ACC112 (cell line): ENCODE results near the gene ALX1.

Experiments
- H2AFZ ChIP-seq: fragments of 200-600 bp; sonication (generic); one replicate; pipeline ENCODE4 v1.6.0; 2017; ENCODE audit warnings: antibody characterized with exemption, low read length; ENCODE audit not compliant: unreplicated experiment
- H3K27ac ChIP-seq: fragments of 200-600 bp; sonication (generic); 2 replicates; pipeline ENCODE4 v1.5.1; 2014; ENCODE audit warnings: low read depth, mild to moderate bottlenecking, antibody characterized with exemption, low read length, moderate library complexity
- H3K27me3 ChIP-seq: fragments of 200-600 bp; sonication (generic); 2 replicates; pipeline ENCODE4 v1.6.1; 2014; ENCODE audit warnings: mild to moderate bottlenecking, antibody characterized with exemption, low read length, moderate library complexity, mixed read lengths; ENCODE audit not compliant: insufficient read depth
- H3K36me3 ChIP-seq: fragments of 200-600 bp; sonication (generic); 2 replicates; pipeline ENCODE4 v1.6.1; 2016; ENCODE audit warnings: mild to moderate bottlenecking, antibody characterized with exemption, low read length, moderate library complexity, mixed read lengths; ENCODE audit not compliant: insufficient read depth
- H3K4me1 ChIP-seq: fragments of 200-600 bp; sonication (generic); one replicate; pipeline ENCODE4 v1.6.1; 2016; ENCODE audit warnings: low read length, mixed read lengths; ENCODE audit not compliant: insufficient read depth, unreplicated experiment, control insufficient read depth
- H3K4me3 ChIP-seq: fragments of 200-600 bp; sonication (generic); 2 replicates; pipeline ENCODE4 v1.5.1; 2014; ENCODE audit warnings: mild to moderate bottlenecking, low read depth, low read length
- H3K79me2 ChIP-seq: fragments of 200-600 bp; sonication (generic); one replicate; pipeline ENCODE4 v1.6.0; 2016; ENCODE audit warnings: low read length; ENCODE audit not compliant: control insufficient read depth, unreplicated experiment, insufficient read depth

The ALX1 gene

DNA sequence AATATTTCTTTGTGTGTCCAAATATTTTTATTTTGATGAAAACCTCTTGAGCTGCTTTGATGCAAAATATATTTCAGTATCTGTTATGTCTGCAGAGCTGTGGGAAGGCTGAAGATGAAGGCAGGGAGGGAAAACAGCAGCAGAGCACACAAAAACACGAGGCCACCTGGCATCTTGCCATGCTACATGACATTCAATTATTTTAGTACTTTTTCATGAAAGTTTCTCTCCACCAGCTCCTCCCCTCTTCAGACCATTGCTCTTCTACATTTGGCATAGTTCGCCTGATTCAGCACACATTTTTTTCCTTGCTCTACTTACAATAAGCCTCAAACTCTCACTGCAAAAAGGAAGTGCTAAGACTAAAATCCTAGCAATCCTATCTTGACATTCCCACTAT lies 4.6 kb upstream of the ALX1 start:
- no peak overlapping the region for H3K4me3 ChIP-seq
- H3K79me2 ChIP-seq = no peaks in the 10 kb centered on the region
- peaks cover 98% of the 10 kb centered on the region for H3K27me3 ChIP-seq
- H3K4me1 ChIP-seq = peaks cover 5% of the 10 kb centered on the region
- no peak overlapping the region for H3K27ac ChIP-seq
- H3K36me3 ChIP-seq = no peaks in the 10 kb centered on the region
- H2AFZ ChIP-seq = no peak overlapping the region

DNA sequence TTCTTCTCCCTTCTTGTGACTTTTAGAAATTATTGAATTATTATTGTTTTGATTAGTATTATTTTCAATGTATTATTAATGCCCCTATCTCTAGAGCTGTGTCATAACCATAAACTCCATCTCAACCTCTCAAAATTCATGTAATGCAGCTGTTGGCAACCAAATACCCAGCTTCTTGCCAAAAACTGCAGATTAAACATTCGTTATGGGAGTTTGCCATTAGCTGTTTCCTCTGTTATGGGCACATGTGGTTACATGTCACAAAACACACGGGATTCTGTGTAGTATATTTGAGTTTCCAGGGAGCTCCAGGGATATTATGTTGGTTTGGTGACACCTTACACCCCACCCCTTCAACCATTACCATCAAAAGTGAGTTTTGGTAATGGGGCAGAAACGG lies 2.8 kb upstream of the ALX1 start:
- Histone ChIP-seq H3K4me3 (no peak overlapping the region), H3K4me1 (peaks cover 5% of the 10 kb centered on the region), H2AFZ (no peak overlapping the region), H3K36me3 (no peaks in the 10 kb centered on the region), H3K27me3 (peaks cover 98% of the 10 kb centered on the region), H3K79me2 (no peaks in the 10 kb centered on the region), H3K27ac (no peak overlapping the region)

DNA sequence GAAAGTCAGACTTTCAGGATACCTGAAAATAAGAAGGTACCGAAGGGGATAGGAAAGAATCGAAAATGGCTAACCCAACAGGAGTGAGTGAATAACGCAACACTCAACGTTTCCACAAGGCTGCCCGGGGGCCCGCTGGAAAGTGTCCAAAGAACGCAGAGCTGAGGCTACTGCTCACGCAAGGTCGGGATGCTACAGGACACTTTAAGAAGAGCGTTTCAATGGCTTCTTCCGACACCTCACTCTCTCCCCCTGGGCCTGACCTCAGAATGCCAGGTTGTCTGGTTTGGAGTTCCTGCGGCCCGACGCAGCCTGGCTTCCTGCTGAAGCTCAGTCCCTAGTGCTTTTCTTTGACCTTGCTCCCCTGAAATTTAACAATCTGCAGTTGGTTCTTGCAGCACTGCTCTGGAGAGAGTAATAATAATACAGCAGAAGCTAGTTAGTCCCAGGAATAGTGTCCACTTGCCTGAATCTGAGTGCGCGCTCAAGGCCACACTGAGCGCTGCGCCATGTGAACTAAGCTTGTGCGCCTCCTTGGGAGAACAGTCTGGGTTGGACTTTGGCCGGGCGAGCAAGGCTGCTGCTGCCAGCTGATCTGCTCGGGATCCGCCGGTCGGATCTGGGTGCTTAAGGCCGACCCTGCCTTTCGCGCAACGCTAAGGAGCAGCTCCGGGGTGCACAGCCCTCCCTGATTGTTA lies 2.0 kb upstream of the ALX1 start:
- Histone ChIP-seq H3K4me3 (no peak overlapping the region), H3K4me1 (peaks cover 5% of the 10 kb centered on the region), H2AFZ (no peak overlapping the region), H3K27me3 (peaks cover 98% of the 10 kb centered on the region), H3K27ac (no peak overlapping the region), H3K36me3 (no peaks in the 10 kb centered on the region), H3K79me2 (no peaks in the 10 kb centered on the region)

DNA sequence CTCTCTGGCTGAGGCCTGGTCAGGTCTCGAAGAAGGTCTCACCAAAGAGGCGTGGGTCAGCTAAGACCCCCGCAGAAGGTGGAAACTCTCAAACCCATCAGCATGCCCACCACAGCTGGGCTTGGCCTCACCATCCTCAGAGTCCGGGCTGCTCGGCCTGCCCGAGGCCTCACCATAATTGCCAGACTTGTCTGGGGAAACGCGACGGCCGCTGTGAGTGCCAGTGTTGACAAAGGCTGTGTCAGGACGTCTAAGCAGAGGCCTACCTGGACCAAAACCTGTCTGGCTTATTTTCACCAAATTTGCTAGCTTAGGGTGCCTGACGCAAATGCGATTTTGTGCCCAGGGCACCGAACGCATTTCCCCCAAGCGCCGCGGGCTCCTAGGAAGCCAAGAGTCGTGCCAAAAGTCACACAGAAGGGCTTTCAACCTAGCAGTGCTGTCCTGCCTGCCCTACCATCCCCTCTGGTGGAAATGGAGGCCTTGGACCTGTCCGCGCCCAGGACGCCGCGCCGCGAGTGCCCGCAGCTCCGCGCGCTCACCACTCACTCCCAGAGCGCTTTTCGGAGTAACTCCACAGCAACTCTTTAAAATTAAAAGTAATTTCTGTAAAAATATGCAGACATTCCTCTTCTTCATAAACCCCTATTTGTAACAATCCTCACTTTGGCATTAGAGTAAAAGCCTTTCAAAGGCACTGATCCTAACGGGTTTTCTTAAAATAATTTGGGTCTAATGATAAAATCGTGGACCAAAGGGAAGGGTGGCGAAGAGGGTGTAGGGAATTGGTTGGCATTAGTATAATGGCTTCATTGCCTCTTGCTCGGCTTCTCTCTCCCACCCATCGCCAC lies 1.2 kb upstream of the ALX1 start:
- H3K27ac ChIP-seq = no peak overlapping the region
- no peaks in the 10 kb centered on the region for H3K79me2 ChIP-seq
- H2AFZ ChIP-seq = no peak overlapping the region
- no peaks in the 10 kb centered on the region for H3K36me3 ChIP-seq
- no peaks in the 10 kb centered on the region for H3K4me1 ChIP-seq
- peaks cover 98% of the 10 kb centered on the region for H3K27me3 ChIP-seq
- no peak overlapping the region for H3K4me3 ChIP-seq

DNA sequence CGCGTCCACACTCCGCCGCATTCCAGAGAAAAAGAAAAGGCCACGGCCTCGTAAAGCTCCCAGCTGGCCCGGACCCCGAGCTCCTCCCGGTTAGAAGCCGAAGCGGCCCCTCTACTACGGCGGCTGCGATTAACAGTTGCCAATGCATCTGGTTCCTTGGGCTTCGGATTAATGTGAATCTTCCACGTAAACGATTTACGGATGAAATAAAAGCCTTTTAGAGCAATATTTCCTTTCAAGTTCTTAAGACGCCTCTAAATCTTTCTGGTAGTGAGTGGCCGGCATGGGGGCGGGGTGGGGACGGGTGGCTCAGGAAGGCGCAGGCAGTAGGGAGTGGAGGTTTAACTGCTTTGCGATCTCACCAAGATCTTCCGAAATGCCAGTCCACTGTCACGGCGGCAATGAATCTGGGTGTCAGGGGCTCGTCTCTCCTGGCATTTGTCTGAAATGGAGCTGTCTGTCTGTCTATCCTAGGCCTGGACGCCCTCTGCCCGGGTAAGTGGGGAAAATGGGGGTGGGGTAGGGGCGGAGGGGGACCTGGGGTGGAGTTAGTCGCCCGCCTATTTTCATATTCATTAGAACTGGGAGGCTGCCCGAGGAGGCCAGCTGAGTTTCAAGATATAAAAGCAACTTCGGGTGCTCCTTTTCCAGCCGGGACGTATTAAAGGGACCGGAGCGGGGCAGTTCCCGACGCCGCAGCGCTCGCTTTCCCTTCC lies 413 bp upstream of the ALX1 start:
- Histone ChIP-seq H3K27ac (no peak overlapping the region), H3K27me3 (peaks cover 97% of the 10 kb centered on the region), H3K4me3 (peak overlapping the region; percentile 70), H2AFZ (peak overlapping the region; percentile 36), H3K79me2 (no peaks in the 10 kb centered on the region), H3K4me1 (no peaks in the 10 kb centered on the region), H3K36me3 (no peaks in the 10 kb centered on the region)

DNA sequence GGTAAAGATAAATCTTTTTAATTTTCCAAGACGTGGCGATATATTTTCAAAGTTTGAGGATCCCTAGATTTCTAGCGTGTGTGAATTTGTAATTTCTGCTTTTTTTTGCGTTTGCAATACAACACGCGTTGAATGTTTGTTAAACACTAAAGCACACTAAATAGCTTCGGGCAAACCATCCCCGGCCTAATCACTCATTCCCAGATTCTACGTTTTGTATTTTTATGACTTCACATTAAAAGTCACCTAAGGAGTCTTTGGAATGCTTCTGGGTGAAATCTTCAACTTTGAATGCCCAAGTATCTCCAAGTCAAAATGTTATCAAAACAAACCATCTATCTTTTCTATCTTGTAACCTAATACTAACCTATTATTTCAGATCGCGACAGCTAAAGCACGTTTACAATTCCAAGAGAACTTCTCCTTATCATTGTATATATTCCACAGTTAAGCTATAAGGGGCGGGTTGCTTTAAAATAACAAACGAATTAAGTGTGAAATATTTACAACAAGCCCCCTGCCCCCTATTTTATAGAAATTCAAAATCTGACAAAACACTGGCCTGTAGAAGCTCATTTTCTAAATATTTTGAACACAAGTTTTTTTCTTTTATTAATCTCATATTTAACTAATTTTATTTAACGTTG lies 1.1 kb downstream of the ALX1 start:
- Histone ChIP-seq H3K4me3 (peak overlapping the region; percentile 70), H3K36me3 (no peaks in the 10 kb centered on the region), H3K27me3 (peaks cover 85% of the 10 kb centered on the region), H3K4me1 (no peaks in the 10 kb centered on the region), H3K27ac (no peak overlapping the region), H2AFZ (no peak overlapping the region), H3K79me2 (no peaks in the 10 kb centered on the region)

DNA sequence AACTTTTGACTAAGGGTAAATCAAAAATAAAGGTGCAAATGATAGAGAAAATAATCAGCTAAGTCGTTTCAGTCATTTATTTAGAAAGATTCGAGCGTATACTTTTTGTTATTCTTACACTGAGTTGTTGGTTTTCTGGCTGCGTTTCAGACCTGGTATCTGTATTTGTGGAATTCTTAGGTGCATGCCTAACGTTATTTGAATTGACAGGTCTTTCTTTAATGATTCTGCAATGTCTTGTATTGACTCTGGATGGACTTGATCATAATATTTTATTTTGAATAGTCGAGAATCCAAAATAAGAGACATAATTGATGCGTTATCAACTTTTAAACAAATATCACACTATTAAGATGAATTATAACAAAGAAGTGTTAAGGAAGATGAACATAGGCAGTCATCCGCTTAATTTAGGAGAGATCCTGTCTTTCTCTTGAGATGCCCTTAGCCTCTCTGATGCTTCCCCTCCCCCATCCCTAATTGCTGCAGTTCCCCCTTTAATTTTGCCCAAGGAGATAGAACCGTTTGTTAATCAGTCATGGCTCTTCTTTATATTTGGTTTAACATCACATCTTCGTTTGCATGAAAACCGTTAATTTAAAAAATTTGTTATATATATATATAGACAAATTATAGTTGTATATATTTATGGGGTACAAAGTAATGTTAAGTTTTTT lies 1.8 kb downstream of the ALX1 start:
- no peak overlapping the region for H3K27ac ChIP-seq
- no peak overlapping the region for H3K4me3 ChIP-seq
- H3K36me3 ChIP-seq = no peaks in the 10 kb centered on the region
- H2AFZ ChIP-seq = no peak overlapping the region
- peaks cover 87% of the 10 kb centered on the region for H3K27me3 ChIP-seq
- no peaks in the 10 kb centered on the region for H3K4me1 ChIP-seq
- H3K79me2 ChIP-seq = no peaks in the 10 kb centered on the region

DNA sequence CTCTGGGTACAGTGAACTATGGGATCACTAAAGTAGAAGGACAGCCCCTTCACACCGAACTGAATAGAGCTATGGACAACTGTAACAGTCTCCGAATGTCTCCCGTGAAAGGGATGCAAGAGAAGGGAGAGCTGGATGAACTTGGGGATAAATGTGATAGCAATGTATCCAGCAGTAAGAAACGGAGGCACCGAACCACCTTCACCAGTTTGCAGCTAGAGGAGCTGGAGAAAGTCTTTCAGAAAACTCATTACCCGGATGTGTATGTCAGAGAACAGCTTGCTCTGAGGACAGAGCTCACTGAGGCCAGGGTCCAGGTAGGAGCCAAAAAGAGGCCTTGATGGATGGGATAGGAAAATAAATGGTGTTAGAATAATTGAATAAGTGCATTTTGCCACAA lies 3.5 kb downstream of the ALX1 start:
- no peak overlapping the region for H3K4me3 ChIP-seq
- H3K79me2 ChIP-seq = no peaks in the 10 kb centered on the region
- H3K4me1 ChIP-seq = no peaks in the 10 kb centered on the region
- no peak overlapping the region for H3K27ac ChIP-seq
- no peak overlapping the region for H2AFZ ChIP-seq
- peaks cover 75% of the 10 kb centered on the region for H3K27me3 ChIP-seq
- no peaks in the 10 kb centered on the region for H3K36me3 ChIP-seq

DNA sequence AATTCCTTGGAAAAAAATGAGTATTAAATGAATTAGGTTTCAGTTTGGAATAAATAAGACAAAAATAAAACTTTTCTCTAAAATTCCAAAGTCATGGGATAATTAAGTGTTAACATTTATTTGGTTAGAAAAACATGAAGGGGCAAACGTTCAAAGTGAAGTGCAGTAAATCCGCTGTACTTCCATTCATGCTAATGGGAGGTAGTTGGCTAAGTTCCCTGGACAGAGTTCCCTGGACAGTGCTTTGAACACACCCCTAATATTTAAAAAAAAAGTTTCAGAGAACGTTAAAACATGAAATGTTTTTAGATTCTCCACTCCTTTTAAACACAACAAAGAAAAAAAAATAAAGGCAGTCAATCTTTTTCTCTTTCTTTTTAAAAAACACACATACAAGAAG lies 16.3 kb downstream of the ALX1 start:
- Histone ChIP-seq H3K4me1 (no peaks in the 10 kb centered on the region), H2AFZ (no peak overlapping the region), H3K79me2 (no peaks in the 10 kb centered on the region), H3K27ac (no peak overlapping the region), H3K27me3 (peaks cover 26% of the 10 kb centered on the region), H3K36me3 (no peaks in the 10 kb centered on the region), H3K4me3 (no peak overlapping the region)

DNA sequence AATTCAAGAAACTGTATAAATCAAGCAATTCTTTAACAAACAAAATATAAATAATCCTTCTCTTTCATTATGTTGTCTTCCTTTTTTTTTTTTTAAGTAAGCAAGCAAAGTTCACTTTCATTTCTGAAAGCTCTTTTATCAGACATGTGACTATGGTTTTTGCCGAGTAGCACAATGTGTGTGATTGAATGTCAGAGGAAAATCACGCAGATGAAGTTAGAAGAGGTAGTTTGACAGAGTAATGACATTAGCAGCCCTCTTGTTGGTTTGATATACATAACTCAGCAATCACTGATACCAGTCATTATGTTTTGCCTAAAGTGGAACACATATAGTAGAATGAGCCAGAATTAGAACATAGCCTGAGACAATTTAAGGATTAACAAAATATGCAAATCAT lies 19.0 kb downstream of the ALX1 start:
- H3K27me3 ChIP-seq = peaks cover 41% of the 10 kb centered on the region
- no peak overlapping the region for H3K4me3 ChIP-seq
- H3K79me2 ChIP-seq = no peaks in the 10 kb centered on the region
- H3K27ac ChIP-seq = no peak overlapping the region
- no peak overlapping the region for H2AFZ ChIP-seq
- H3K36me3 ChIP-seq = no peaks in the 10 kb centered on the region
- H3K4me1 ChIP-seq = no peaks in the 10 kb centered on the region
